Measurements from ENCODE around the gene CD320.
"Not testable (repeated sequence)": the region's sequence is repeated elsewhere in the genome, so short reads cannot be mapped to it uniquely, and the experiment has no call there.

Gene CD320

GRCh38 chr19:8306235-8307054, 1.7 kb downstream of the CD320 start:
- DNase-seq = no peak

DNA sequence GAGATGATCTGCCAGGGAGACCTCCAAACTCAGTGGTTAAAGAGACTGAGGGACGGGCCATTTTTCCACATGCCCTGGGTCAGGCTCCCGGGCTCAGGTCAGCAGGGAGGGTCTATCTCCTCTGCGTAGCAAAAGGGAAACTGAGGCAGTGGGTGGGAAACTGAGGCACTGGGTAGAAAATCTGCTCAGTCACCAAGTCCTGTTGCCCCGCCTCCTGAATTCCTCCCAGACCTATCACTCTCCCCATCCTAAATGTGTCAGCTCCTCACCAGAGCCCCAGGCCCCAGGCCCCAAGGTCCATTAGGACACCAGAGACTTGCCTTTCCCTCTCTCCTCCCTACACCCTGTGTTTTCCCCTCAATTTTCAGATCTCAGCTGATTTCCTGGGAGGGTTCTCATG, 2.4 kb downstream of the CD320 start:
- no peak for DNase-seq

GRCh38 chr19:8304841-8305621, 3.1 kb downstream of the CD320 start:
- peak; percentile 54 for DNase-seq

DNA sequence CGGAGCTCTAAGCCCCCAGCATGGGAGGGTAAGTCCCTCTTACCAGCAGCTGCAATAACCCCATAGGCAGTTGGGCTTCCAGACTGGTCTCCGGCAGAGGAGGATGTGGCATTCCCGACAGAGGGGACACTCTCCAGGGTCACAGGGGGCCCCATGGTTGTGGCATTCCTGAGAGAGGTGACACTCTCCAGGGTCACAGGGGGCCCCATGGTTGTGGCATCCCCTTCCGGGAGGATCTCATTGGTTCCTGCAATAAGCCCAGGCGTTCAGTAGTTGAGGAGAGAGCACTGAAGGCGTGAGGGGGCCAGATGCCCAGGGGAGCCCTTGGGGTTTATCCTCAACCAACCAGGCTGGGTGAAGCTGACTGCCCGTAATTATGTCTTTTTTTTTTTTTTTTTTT, 5.4 kb downstream of the CD320 start:
- DNase-seq = no peak

DNA sequence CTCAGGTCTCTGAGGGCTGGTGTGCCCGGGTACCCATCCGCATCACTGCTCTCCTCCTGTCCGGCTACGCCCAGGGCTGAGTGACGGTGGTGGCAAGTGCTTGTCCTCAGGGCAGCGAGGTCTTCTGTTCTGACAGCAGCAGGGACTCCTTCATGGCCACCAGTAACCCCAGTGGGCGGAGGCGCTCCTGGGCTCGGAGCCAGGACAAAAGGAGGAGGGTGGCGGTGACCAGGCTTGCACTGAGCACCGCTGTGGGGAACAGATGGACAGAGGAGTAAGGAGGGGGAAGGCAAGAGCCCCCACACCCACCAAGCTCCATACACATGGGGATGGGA, 5.8 kb downstream of the CD320 start:
- peak; percentile 42 for DNase-seq

- DNase-seq = not testable (repeated sequence)
These were observed 16.8 kb downstream of the CD320 start for GRCh38 chr19:8291337-8291736.

DNA sequence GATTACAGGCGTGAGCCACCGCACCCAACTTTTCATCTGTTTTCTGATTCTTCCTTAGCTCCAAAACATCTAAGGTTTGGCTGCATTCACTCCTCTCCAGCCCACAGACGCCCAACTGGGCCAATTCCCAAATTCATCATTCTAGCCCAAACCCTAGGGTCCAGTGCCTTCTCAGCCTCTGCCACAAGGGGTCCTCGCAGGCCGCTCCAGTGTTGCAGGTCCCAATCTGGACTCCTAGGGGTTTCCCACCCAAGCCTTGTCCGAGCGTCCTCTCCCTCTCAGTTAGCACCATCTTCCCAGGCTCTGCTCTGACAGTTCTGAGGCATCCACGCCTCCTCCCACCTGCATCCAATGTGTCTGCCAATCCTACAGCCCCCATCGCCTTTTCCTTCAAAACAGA, 31.6 kb downstream of the CD320 start:
- not testable (repeated sequence) for DNase-seq

DNA sequence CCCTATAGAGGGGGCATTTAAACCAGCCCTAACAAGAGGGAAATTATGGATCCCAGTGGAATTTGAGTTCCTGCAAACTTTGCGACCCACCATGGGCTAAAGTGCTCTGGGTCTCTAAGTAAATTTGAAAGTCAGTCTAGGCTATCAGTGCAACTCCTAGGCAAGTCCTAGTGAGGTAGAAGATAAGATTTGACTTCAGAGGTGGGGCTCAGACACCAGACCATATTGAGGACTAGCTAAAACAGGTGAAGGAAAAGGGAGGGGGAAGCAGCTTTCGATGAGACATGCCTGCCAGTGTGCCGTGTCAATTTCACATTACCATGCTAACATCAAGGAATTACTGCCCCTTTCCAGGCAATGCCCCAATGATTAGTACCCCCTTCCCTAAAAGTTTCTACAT, 38.4 kb downstream of the CD320 start:
- no peak for DNase-seq

DNA sequence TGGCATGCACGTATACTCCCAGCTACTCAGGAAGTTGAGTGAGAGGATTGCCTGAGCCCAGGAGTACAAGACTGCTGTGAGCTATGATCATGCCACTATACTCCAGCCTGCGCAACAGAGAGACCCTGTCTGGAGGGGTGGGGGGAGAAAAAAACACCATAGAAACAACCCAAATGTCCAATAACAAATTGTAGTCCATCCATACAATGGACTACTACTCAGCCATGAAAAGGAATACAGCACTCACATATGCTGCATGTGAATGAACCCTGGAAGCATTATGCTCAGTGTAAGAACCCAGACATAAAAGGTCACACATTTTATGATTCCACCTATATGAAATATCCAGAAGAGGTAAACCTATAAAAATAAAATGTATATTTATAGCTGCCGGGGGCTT, 42.3 kb downstream of the CD320 start:
- no peak for DNase-seq

- DNase-seq = not testable (repeated sequence)
These were observed 43.9 kb downstream of the CD320 start for GRCh38 chr19:8264248-8264647.

- no peak for DNase-seq
These were observed 45.7 kb downstream of the CD320 start for GRCh38 chr19:8262431-8262830.

GRCh38 chr19:8261881-8262280, 46.3 kb downstream of the CD320 start:
- DNase-seq = no peak

- no peak for DNase-seq
These were observed 46.8 kb downstream of the CD320 start for GRCh38 chr19:8261347-8261746.

- no peak for DNase-seq
These were observed 48.3 kb downstream of the CD320 start for GRCh38 chr19:8259922-8260247.

DNA sequence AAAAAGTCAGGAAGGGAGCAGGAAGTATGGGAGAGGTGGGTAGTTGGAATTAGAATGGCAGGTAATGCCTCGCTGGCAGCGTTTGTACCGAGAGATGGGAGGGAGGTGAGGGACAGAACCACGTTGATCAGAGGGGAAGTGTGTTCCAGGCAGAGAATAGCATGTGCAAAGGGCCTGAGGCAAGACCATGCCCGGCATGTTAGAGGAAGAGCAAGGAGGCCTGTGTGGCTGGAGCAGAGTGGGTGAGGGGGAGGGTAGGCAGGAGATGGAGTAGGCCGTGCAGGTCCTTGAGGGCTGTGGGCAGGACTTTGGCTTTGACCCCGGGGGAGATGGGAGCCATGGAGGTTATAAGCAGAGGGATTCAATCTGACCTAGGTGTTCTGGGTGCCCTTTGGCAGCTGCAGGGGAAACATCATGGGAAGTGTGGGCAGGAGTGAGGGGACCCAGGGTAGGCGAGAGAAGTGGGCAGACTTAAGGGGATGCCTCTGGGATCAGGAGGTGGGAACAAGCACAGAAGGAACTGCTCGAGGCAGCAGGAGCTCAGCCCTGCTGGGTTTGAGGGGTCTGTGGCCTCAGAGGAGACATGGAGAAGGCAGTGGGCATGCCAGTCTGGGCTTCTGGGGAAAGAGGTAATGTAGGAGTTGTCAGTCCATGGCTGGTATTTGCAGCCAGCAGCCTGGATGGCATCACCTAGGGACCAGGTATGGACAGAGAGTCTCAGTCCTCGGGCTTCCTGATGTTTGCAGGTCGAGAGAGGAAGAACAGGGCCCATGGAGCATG, 48.8 kb downstream of the CD320 start:
- DNase-seq = no peak

DNA sequence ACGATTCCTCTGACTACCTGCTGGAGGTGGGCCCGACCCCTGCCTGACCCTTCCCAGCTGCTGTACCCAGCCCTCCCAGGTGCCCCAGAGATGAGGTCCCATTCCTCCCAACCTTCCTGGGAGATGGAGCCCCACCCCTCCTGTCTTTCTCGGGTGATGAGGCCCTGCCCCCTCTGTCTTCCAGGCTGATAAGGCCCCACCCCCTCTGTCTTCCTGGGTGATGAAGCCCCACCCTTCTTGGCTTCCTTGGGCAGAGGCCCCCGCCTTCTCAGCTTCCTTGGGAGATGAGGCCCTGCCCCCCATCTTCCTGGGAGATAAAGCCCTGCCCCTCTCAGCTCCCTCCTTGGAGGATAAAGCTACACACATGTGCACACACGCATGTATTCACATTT, 51.1 kb downstream of the CD320 start:
- peak; percentile 47 for DNase-seq

- DNase-seq = no peak
These were observed 51.7 kb downstream of the CD320 start for GRCh38 chr19:8256276-8257051.

DNA sequence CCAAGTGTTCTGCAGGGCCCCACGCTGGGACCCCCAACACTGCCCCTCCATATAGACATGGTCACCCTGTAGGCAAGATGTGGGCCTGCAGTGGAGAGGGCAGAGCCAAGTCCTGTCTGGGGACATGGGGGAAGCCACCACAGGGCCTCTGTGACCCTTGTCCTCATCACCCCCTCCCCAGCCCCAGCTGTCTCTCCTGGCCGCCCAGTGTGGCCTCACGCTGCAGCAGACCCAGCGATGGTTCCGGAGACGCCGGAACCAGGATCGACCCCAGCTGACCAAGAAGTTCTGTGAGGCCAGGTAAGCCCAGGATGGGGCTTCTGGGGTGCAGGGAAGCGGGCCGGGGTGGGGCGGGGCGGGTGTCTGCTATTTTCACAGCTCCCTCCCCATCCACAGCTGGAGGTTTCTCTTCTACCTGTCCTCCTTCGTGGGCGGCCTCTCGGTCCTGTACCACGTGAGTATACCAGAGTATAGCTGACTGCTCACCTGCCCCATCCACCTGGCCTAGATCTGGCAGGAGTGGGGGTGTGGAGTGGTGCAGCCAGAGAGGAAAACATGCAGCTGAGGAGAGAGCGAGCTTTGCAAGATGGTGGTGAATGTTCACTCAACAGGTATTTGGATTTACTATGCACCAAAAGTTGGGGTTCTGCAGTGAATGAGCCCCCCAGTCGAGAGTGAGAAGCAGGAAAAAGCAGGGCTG, 52.6 kb downstream of the CD320 start:
- no peak for DNase-seq

DNA sequence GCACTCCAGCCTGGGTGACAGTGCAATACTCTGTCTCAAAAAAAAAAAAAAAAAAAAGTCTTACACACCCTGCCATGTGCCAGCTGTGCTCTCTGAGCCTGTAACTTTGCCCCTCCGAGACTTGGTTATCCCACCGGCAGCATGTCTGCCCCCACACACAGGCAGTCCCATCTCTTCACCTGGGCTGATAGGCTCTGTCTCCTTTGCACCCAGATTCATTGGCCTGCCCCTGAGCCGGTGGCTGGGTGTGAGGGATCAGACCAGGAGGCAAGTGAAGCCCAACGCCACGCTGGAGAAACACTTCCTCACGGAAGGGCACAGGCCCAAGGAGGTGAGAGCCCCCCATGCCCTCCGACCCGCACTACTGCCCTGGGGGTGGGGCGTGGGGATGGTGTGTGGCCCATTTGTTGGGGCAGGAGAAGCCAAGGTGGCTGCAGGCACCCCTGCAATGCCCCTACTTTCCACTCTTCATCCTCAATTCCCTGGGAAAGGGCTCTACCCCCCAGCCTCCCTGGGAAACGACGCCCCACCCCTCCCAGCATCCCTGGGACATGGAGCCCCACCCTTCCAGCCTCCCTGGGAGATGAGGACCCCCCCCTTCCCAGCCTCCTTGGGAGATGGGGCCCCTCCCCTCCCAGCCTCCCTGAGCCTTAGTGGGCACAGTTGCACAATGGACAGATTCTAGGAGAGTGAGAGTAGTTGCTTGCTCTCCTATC, 53.7 kb downstream of the CD320 start:
- DNase-seq = no peak

- DNase-seq = no peak
These were observed 54.5 kb downstream of the CD320 start for GRCh38 chr19:8253678-8254077.

GRCh38 chr19:8252922-8253589, 55.1 kb downstream of the CD320 start:
- DNase-seq = peak; percentile 92

Data from hematopoietic multipotent progenitor cell treated with erythropoietin and hydrocortisone succinate and interleukin-3 and kit ligand, for 4 days (in vitro differentiated cells).